HEK293 (cell line): ENCODE results near the gene MYOT.

Source experiments
- BCL6B ChIP-seq: fragments of 450-650 bp; formaldehyde crosslinking; IDR thresholded peaks from 2 replicates; pipeline ENCODE4 v1.5.1; 2017; ENCODE audit warnings: missing biosample characterization, missing genetic modification characterization
- CTCF ChIP-seq: fragments of 450-650 bp; formaldehyde crosslinking; IDR thresholded peaks from 2 replicates; pipeline ENCODE4 v1.5.1; 2016; ENCODE audit warnings: missing biosample characterization, missing genetic modification characterization
- INSM2 ChIP-seq: fragments of 450-650 bp; formaldehyde crosslinking; IDR thresholded peaks from 2 replicates; pipeline ENCODE4 v1.5.1; 2016; ENCODE audit warnings: missing biosample characterization, missing genetic modification characterization
- KLF8 ChIP-seq: fragments of 450-650 bp; formaldehyde crosslinking; IDR thresholded peaks from 2 replicates; pipeline ENCODE4 v1.5.1; 2016; ENCODE audit warnings: missing biosample characterization, missing genetic modification characterization
- RBAK ChIP-seq: fragments of 450-650 bp; formaldehyde crosslinking; IDR thresholded peaks from 2 replicates; pipeline ENCODE4 v1.5.1; 2016; ENCODE audit warnings: missing biosample characterization, missing genetic modification characterization
- SALL2 ChIP-seq: fragments of 450-650 bp; formaldehyde crosslinking; IDR thresholded peaks from 2 replicates; pipeline ENCODE4 v1.5.0; 2017; ENCODE audit warnings: missing biosample characterization, mild to moderate bottlenecking, missing genetic modification characterization, borderline replicate concordance
- SCRT2 ChIP-seq: fragments of 450-650 bp; formaldehyde crosslinking; IDR thresholded peaks from 2 replicates; pipeline ENCODE4 v1.5.1; 2016; ENCODE audit warnings: missing biosample characterization, missing genetic modification characterization
- SP7 ChIP-seq: fragments of 450-650 bp; formaldehyde crosslinking; IDR thresholded peaks from 2 replicates; pipeline ENCODE4 v1.5.1; 2016; ENCODE audit warnings: missing biosample characterization, missing genetic modification characterization
- TRIM28 ChIP-seq: IDR thresholded peaks from 2 replicates; pipeline ENCODE4 v1.6.1; 2011; ENCODE audit warnings: low read length, control low read depth, borderline replicate concordance
- TSHZ1 ChIP-seq: fragments of 450-650 bp; formaldehyde crosslinking; IDR thresholded peaks from 2 replicates; pipeline ENCODE4 v1.5.1; 2016; ENCODE audit warnings: missing biosample characterization, missing genetic modification characterization, borderline replicate concordance
- ZBTB1 ChIP-seq: fragments of 450-650 bp; formaldehyde crosslinking; IDR thresholded peaks from 2 replicates; pipeline ENCODE4 v1.5.1; 2016; ENCODE audit warnings: missing biosample characterization, missing genetic modification characterization
- ZBTB11 ChIP-seq: fragments of 450-650 bp; formaldehyde crosslinking; conservative IDR thresholded peaks from 2 replicates; pipeline ENCODE4 v1.5.1; 2016; ENCODE audit warnings: low read depth, missing biosample characterization, missing genetic modification characterization
- ZBTB44 ChIP-seq: fragments of 450-650 bp; IDR thresholded peaks from 2 replicates; pipeline ENCODE4 v1.5.1; 2018; ENCODE audit warnings: missing biosample characterization, mild to moderate bottlenecking, missing genetic modification characterization
- ZEB2 ChIP-seq: fragments of 450-650 bp; formaldehyde crosslinking; IDR thresholded peaks from 2 replicates; pipeline ENCODE4 v1.5.1; 2016; ENCODE audit warnings: missing biosample characterization, missing genetic modification characterization
- ZNF138 ChIP-seq: fragments of 450-650 bp; formaldehyde crosslinking; IDR thresholded peaks from 2 replicates; pipeline ENCODE4 v1.5.1; 2016; ENCODE audit warnings: missing biosample characterization, missing genetic modification characterization, borderline replicate concordance
- ZNF155 ChIP-seq: fragments of 450-650 bp; formaldehyde crosslinking; IDR thresholded peaks from 2 replicates; pipeline ENCODE4 v1.5.1; 2016; ENCODE audit warnings: missing biosample characterization, missing genetic modification characterization
- ZNF175 ChIP-seq: fragments of 450-650 bp; formaldehyde crosslinking; IDR thresholded peaks from 2 replicates; pipeline ENCODE4 v1.5.1; 2016; ENCODE audit warnings: missing biosample characterization, missing genetic modification characterization
- ZNF248 ChIP-seq: fragments of 450-650 bp; formaldehyde crosslinking; IDR thresholded peaks from 2 replicates; pipeline ENCODE4 v1.5.1; 2017; ENCODE audit warnings: missing biosample characterization, missing genetic modification characterization
- ZNF354C ChIP-seq: fragments of 450-650 bp; formaldehyde crosslinking; IDR thresholded peaks from 2 replicates; pipeline ENCODE4 v1.5.1; 2016; ENCODE audit warnings: missing biosample characterization, missing genetic modification characterization, low read depth, borderline replicate concordance
- ZNF747 ChIP-seq: fragments of 450-650 bp; formaldehyde crosslinking; IDR thresholded peaks from 2 replicates; pipeline ENCODE4 v1.5.1; 2016; ENCODE audit warnings: missing biosample characterization, missing genetic modification characterization
- ZSCAN23 ChIP-seq: fragments of 450-650 bp; formaldehyde crosslinking; IDR thresholded peaks from 2 replicates; pipeline ENCODE4 v1.5.1; 2016; ENCODE audit warnings: missing biosample characterization, missing genetic modification characterization
- TF ChIP-seq, protein P1 (sequence below): fragments of 450-650 bp; IDR thresholded peaks from 2 replicates; pipeline ENCODE4 v1.5.1; 2018; ENCODE audit warnings: missing biosample characterization, missing genetic modification characterization
- TF ChIP-seq, protein P2 (sequence below): fragments of 450-650 bp; formaldehyde crosslinking; IDR thresholded peaks from 2 replicates; pipeline ENCODE4 v1.5.1; 2016; ENCODE audit warnings: missing biosample characterization, missing genetic modification characterization

MYOT gene

GRCh38 chr5:137833463-137833862, 34.2 kb upstream of the MYOT start (continued):
- TF ChIP-seq ZBTB11 (tag by site-specific recombination) (no peak), INSM2 (tag by site-specific recombination) (peak; percentile 94), TSHZ1 (tag by site-specific recombination) (peak; percentile 95), RBAK (peak; percentile 19; the same call in 1 of the 2 replicates), ZNF354C (no peak), ZNF248 (tag by site-specific recombination) (no peak), TRIM28 (no peak), CTCF (tag by site-specific recombination) (no peak), SALL2 (tag by site-specific recombination) (no peak), ZNF747 (tag by site-specific recombination) (no peak), ZBTB1 (no peak), ZNF138 (tag by site-specific recombination) (no peak), SP7 (tag by site-specific recombination) (peak; percentile 97), SCRT2 (peak; percentile 39; the same call in 1 of the 2 replicates), ZSCAN23 (tag by site-specific recombination) (no peak), KLF8 (tag by site-specific recombination) (peak; percentile 83), ZNF155 (tag by site-specific recombination) (no peak), ZNF175 (tag by site-specific recombination) (no peak), ZEB2 (tag by site-specific recombination) (peak; percentile 90), BCL6B (tag by site-specific recombination) (no peak), ZBTB44 (tag by site-specific recombination) (peak; percentile 41; the same call in 1 of the 2 replicates)
- TF ChIP-seq, protein P1, sequence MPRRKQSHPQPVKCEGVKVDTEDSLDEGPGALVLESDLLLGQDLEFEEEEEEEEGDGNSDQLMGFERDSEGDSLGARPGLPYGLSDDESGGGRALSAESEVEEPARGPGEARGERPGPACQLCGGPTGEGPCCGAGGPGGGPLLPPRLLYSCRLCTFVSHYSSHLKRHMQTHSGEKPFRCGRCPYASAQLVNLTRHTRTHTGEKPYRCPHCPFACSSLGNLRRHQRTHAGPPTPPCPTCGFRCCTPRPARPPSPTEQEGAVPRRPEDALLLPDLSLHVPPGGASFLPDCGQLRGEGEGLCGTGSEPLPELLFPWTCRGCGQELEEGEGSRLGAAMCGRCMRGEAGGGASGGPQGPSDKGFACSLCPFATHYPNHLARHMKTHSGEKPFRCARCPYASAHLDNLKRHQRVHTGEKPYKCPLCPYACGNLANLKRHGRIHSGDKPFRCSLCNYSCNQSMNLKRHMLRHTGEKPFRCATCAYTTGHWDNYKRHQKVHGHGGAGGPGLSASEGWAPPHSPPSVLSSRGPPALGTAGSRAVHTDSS (tag by site-specific recombination): no peak
- TF ChIP-seq, protein P2, sequence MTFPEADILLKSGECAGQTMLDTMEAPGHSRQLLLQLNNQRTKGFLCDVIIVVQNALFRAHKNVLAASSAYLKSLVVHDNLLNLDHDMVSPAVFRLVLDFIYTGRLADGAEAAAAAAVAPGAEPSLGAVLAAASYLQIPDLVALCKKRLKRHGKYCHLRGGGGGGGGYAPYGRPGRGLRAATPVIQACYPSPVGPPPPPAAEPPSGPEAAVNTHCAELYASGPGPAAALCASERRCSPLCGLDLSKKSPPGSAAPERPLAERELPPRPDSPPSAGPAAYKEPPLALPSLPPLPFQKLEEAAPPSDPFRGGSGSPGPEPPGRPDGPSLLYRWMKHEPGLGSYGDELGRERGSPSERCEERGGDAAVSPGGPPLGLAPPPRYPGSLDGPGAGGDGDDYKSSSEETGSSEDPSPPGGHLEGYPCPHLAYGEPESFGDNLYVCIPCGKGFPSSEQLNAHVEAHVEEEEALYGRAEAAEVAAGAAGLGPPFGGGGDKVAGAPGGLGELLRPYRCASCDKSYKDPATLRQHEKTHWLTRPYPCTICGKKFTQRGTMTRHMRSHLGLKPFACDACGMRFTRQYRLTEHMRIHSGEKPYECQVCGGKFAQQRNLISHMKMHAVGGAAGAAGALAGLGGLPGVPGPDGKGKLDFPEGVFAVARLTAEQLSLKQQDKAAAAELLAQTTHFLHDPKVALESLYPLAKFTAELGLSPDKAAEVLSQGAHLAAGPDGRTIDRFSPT (tag by site-specific recombination): peak; percentile 92
